Neural cell (in vitro differentiated cells): Measurements from ENCODE around the gene BRD8. TPM values are rescaled to one million over a fixed set of nuclear protein-coding genes. Genes with fewer than 3 reads are reported as not detected.
A peak's percentile ranks its signal among the peaks of the same experiment; 100 is the strongest.

Source experiments
- H2AFZ ChIP-seq: fragments of 200-600, 300-800 bp; sonication (generic), shearing (Covaris generic); 2 replicates; pipeline ENCODE4 v1.6.0; 2014; ENCODE audit warnings: low read depth, mild to moderate bottlenecking, antibody characterized with exemption, low read length, moderate library complexity
- H3F3A ChIP-seq: fragments of 200-600 bp; shearing (Covaris generic); 2 replicates; pipeline ENCODE4 v1.6.1; 2016; ENCODE audit warnings: mild to moderate bottlenecking, moderate library complexity, mixed read lengths, antibody characterized with exemption, low read length; ENCODE audit not compliant: insufficient read depth, poor library complexity, severe bottlenecking
- H3K27ac ChIP-seq: fragments of 200-600, 300-800 bp; sonication (generic), shearing (Covaris generic); 2 replicates; pipeline ENCODE4 v1.5.1; 2014; ENCODE audit warnings: mild to moderate bottlenecking, low read length, moderate library complexity
- H3K27me3 ChIP-seq: fragments of 300-800, 200-600 bp; sonication (generic), shearing (Covaris generic); 2 replicates; pipeline ENCODE4 v1.6.0; 2014; ENCODE audit warnings: mild to moderate bottlenecking, low read depth, low read length, moderate library complexity; ENCODE audit not compliant: insufficient read depth
- H3K36me3 ChIP-seq: fragments of 300-800, 200-600 bp; sonication (generic), shearing (Covaris generic); 2 replicates; pipeline ENCODE4 v1.5.1; 2014; ENCODE audit warnings: mild to moderate bottlenecking, antibody characterized with exemption, low read length, moderate library complexity; ENCODE audit not compliant: insufficient read depth
- H3K4me2 ChIP-seq: fragments of 300-800, 200-600 bp; sonication (generic), shearing (Covaris generic); 2 replicates; pipeline ENCODE4 v1.6.0; 2014; ENCODE audit warnings: mild to moderate bottlenecking, low read length
- H3K4me3 ChIP-seq: fragments of 300-800, 200-600 bp; sonication (generic), shearing (Covaris generic); 2 replicates; pipeline ENCODE4 v1.5.1; 2014; ENCODE audit warnings: mild to moderate bottlenecking, low read length, moderate library complexity
- H3K79me2 ChIP-seq: fragments of 200-600 bp; shearing (Covaris generic); replicated peaks from 2 replicates; pipeline ENCODE4 v1.6.0; 2014; ENCODE audit warnings: mild to moderate bottlenecking, low read length, moderate library complexity; ENCODE audit not compliant: insufficient read depth
- H3K9ac ChIP-seq: fragments of 300-800, 200-600 bp; sonication (generic), shearing (Covaris generic); 2 replicates; pipeline ENCODE4 v1.6.1; 2016; ENCODE audit warnings: mild to moderate bottlenecking, low read length, mixed read lengths
- H3K9me2 ChIP-seq: fragments of 200-600 bp; shearing (Covaris generic); 2 replicates; pipeline ENCODE4 v1.6.1; 2016; ENCODE audit warnings: mild to moderate bottlenecking, low read length, mixed read lengths; ENCODE audit not compliant: insufficient read depth
- H3K9me3 ChIP-seq: fragments of 200-600, 300-800 bp; sonication (generic), shearing (Covaris generic); 2 replicates; pipeline ENCODE4 v1.6.1; 2016; ENCODE audit warnings: mild to moderate bottlenecking, mixed run types, low read length, moderate library complexity, mixed read lengths
- H4K20me1 ChIP-seq: fragments of 200-600 bp; shearing (Covaris generic); 2 replicates; pipeline ENCODE4 v1.6.1; 2016; ENCODE audit warnings: mild to moderate bottlenecking, mixed run types; ENCODE audit not compliant: insufficient read depth
- EP300 ChIP-seq: fragments of 450-650 bp; conservative IDR thresholded peaks from 2 replicates; pipeline ENCODE4 v1.6.1; 2014; ENCODE audit warnings: antibody characterized with exemption, mild to moderate bottlenecking, moderate library complexity; ENCODE audit not compliant: poor library complexity, severe bottlenecking
- EZH2 ChIP-seq: fragments of 200-600, 300-800 bp; shearing (Covaris generic), sonication (generic); IDR thresholded peaks from 2 replicates; pipeline ENCODE4 v1.6.1; 2014; ENCODE audit warnings: antibody characterized with exemption, low read length, borderline replicate concordance, mild to moderate bottlenecking; ENCODE audit not compliant: insufficient read depth, poor library complexity, severe bottlenecking
- MXI1 ChIP-seq: fragments of 450-650 bp; conservative IDR thresholded peaks from 2 replicates; pipeline ENCODE4 v1.6.1; 2014; ENCODE audit warnings: antibody characterized with exemption, mild to moderate bottlenecking; ENCODE audit not compliant: poor library complexity, severe bottlenecking
- POLR2AphosphoS5 ChIP-seq: IDR thresholded peaks from 2 replicates; pipeline ENCODE4 v1.6.1; 2012
- RAD21 ChIP-seq: fragments of 450-650 bp; conservative IDR thresholded peaks from 2 replicates; pipeline ENCODE4 v1.6.1; 2014; ENCODE audit warnings: antibody characterized with exemption, mild to moderate bottlenecking, moderate library complexity
- SMC3 ChIP-seq: fragments of 450-650 bp; conservative IDR thresholded peaks from 2 replicates; pipeline ENCODE4 v1.6.1; 2014; ENCODE audit warnings: antibody characterized with exemption, mild to moderate bottlenecking, moderate library complexity; ENCODE audit not compliant: poor library complexity
- TAF1 ChIP-seq: IDR thresholded peaks from 2 replicates; pipeline ENCODE4 v1.6.1; 2012; ENCODE audit warnings: low read depth
- polyA minus RNA-seq: library from RNA; depleted of rRNA, polyadenylated mRNA; stranded (reverse); fragments of >200 nt; gene quantifications from 2 replicates; pipeline ENCODE4 v1.2.3, GENCODE V29; 2014
- polyA plus RNA-seq: library from polyadenylated mRNA; depleted of rRNA; stranded (reverse); fragments of >200 nt; gene quantifications from 2 replicates; pipeline ENCODE4 v1.2.3, GENCODE V29; 2014
- TF ChIP-seq, protein P1 (sequence below): IDR thresholded peaks from 2 replicates; pipeline ENCODE4 v1.6.1; 2012; ENCODE audit warnings: borderline replicate concordance
- TF ChIP-seq, protein P2 (sequence below): fragments of 450-650 bp; IDR thresholded peaks from 2 replicates; pipeline ENCODE4 v1.5.1; 2014; ENCODE audit warnings: antibody characterized with exemption, mild to moderate bottlenecking, moderate library complexity; ENCODE audit not compliant: poor library complexity, severe bottlenecking

The BRD8 gene
- 96.1 and 118 TPM in 2 replicates for polyA plus RNA-seq
- 86.2 and 88.1 TPM in 2 replicates for polyA minus RNA-seq

DNA sequence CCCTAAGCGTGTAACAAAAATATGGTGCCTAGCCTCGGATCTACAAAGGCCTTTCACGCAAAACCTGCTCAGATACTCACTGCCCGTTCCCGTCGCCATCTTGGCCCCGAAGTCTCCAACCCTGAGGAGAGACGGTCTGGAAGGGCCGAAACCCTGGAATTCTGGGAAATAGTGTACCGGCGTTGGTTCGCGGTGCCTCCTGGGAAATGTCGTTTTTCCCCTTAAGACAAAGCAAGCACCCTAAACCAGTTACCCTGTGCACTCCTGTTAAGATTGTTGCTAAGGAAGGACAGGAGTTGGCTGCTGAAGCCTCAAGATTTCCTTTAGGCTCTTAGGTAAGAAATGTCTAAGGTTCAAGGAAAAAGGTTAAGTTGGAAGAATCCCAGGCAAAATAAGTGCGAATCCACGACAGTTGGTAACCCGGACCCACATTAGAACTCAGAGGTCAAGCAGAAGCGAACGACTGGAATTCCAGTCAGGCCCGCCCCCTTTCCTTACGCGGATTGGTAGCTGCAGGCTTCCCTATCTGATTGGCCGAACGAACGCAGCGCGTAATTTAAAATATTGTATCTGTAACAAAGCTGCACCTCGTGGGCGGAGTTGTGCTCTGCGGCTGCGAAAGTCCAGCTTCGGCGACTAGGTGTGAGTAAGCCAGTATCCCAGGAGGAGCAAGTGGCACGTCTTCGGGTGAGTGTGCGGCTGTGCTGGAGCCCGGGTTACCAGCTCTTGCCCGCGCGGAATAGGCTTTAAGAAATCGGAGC is at the start of gene BRD8, which contains the start of gene KIF20A:
BRD8 (minus strand) TSS at position 115 of the 761 bp plus-strand sequence; CDS start at position 99, 16 bp downstream.
KIF20A (plus strand) TSS at position 597 of the 761 bp plus-strand sequence. CDS start 569 bp downstream, outside the sequence.
- H3K9me3 ChIP-seq = no peaks in the 10 kb centered on the region
- H3K27me3 ChIP-seq = no peaks in the 10 kb centered on the region
- peaks cover 52% of the 10 kb centered on the region for H3K79me2 ChIP-seq
- no peaks in the 10 kb centered on the region for H3K36me3 ChIP-seq
- peak within 1 kb of the TSS; percentile 93 for H3K27ac ChIP-seq
- no peak for TF ChIP-seq TAF1
- TF ChIP-seq EP300 = peak; percentile 35
- TF ChIP-seq EZH2 = no peak
- TF ChIP-seq, protein P1, sequence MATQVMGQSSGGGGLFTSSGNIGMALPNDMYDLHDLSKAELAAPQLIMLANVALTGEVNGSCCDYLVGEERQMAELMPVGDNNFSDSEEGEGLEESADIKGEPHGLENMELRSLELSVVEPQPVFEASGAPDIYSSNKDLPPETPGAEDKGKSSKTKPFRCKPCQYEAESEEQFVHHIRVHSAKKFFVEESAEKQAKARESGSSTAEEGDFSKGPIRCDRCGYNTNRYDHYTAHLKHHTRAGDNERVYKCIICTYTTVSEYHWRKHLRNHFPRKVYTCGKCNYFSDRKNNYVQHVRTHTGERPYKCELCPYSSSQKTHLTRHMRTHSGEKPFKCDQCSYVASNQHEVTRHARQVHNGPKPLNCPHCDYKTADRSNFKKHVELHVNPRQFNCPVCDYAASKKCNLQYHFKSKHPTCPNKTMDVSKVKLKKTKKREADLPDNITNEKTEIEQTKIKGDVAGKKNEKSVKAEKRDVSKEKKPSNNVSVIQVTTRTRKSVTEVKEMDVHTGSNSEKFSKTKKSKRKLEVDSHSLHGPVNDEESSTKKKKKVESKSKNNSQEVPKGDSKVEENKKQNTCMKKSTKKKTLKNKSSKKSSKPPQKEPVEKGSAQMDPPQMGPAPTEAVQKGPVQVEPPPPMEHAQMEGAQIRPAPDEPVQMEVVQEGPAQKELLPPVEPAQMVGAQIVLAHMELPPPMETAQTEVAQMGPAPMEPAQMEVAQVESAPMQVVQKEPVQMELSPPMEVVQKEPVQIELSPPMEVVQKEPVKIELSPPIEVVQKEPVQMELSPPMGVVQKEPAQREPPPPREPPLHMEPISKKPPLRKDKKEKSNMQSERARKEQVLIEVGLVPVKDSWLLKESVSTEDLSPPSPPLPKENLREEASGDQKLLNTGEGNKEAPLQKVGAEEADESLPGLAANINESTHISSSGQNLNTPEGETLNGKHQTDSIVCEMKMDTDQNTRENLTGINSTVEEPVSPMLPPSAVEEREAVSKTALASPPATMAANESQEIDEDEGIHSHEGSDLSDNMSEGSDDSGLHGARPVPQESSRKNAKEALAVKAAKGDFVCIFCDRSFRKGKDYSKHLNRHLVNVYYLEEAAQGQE = peak; percentile 80
- peak; percentile 6 for TF ChIP-seq SMC3
- TF ChIP-seq, protein P2, sequence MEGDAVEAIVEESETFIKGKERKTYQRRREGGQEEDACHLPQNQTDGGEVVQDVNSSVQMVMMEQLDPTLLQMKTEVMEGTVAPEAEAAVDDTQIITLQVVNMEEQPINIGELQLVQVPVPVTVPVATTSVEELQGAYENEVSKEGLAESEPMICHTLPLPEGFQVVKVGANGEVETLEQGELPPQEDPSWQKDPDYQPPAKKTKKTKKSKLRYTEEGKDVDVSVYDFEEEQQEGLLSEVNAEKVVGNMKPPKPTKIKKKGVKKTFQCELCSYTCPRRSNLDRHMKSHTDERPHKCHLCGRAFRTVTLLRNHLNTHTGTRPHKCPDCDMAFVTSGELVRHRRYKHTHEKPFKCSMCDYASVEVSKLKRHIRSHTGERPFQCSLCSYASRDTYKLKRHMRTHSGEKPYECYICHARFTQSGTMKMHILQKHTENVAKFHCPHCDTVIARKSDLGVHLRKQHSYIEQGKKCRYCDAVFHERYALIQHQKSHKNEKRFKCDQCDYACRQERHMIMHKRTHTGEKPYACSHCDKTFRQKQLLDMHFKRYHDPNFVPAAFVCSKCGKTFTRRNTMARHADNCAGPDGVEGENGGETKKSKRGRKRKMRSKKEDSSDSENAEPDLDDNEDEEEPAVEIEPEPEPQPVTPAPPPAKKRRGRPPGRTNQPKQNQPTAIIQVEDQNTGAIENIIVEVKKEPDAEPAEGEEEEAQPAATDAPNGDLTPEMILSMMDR = no peak
- no peak for TF ChIP-seq RAD21
- TF ChIP-seq MXI1 = peak; percentile 100
- TF ChIP-seq POLR2AphosphoS5 = peak; percentile 97
- H3K4me2 ChIP-seq = peak within 1 kb of the TSS; percentile 88
- peak within 1 kb of the TSS; percentile 88 for H3K9ac ChIP-seq
- H3F3A ChIP-seq = no peaks in the 10 kb centered on the region
- peak within 1 kb of the TSS; percentile 82 for H3K4me3 ChIP-seq
- H3K9me2 ChIP-seq = no peaks in the 10 kb centered on the region
- H2AFZ ChIP-seq = peak within 1 kb of the TSS; percentile 90
- H4K20me1 ChIP-seq = no peaks in the 10 kb centered on the region

GRCh38 chr5:138226910-138227309 is 48.5 kb upstream of the BRD8 start:
- no peaks in the 10 kb centered on the region for H4K20me1 ChIP-seq
- no peak overlapping the region for H3K4me3 ChIP-seq
- no peak overlapping the region for H3K4me2 ChIP-seq
- H3K27me3 ChIP-seq = no peaks in the 10 kb centered on the region
- no peaks in the 10 kb centered on the region for H3K9me2 ChIP-seq
- no peak overlapping the region for H2AFZ ChIP-seq
- H3K9ac ChIP-seq = no peak overlapping the region
- no peaks in the 10 kb centered on the region for H3K9me3 ChIP-seq
- TF ChIP-seq, protein P1 = no peak
- TF ChIP-seq EP300 = no peak
- TF ChIP-seq SMC3 = no peak
- no peak for TF ChIP-seq RAD21
- TF ChIP-seq, protein P2 = no peak
- TF ChIP-seq TAF1 = no peak
- no peak for TF ChIP-seq EZH2
- no peak for TF ChIP-seq MXI1
- TF ChIP-seq POLR2AphosphoS5 = no peak
- no peak overlapping the region for H3K27ac ChIP-seq
- no peaks in the 10 kb centered on the region for H3F3A ChIP-seq
- no peaks in the 10 kb centered on the region for H3K36me3 ChIP-seq
- no peaks in the 10 kb centered on the region for H3K79me2 ChIP-seq
